H1 (cell line): ENCODE measurements around the gene ZC3HAV1. TPM values are rescaled to one million over a fixed set of nuclear protein-coding genes. Genes with fewer than 3 reads are reported as not detected.

ENCODE experiments used
- CTCF ChIA-PET: fragments of 300-600 bp; sonication (Branson Sonifier 250); formaldehyde crosslinking; loops from one replicate; lab custom pipeline; 2021; ENCODE audit not compliant: partially characterized antibody; lab: Charles Lee
- POLR2A ChIA-PET: fragments of 300-600 bp; sonication (Branson Sonifier 250); formaldehyde crosslinking; loops from one replicate; lab custom pipeline; 2021; ENCODE audit warnings: inconsistent platforms; ENCODE audit not compliant: partially characterized antibody; lab: Charles Lee
- DNase-seq, 2 experiments: peaks; one replicate each; pipeline versions ENCODE4 v3.0.0 to v3.0.0-alpha.2; 2010 to 2022; ENCODE audit warnings: low spot score in 2 of 2, low read depth in 1 of 2, mixed read lengths in 1 of 2
- FAIRE-seq: peaks from 2 replicates; lab custom pipeline; 2011; peaks lifted over from hg19 to GRCh38; lab: Jason Lieb, UNC
- H2AFZ ChIP-seq: 2 replicates; pipeline ENCODE4 v1.8.1; 2012; ENCODE audit warnings: low read length, inconsistent platforms
- H2AK5ac ChIP-seq: 2 replicates; pipeline ENCODE4 v1.6.1; 2013; ENCODE audit warnings: low read depth, low read length
- H2BK120ac ChIP-seq: replicated peaks from 2 replicates; pipeline ENCODE3; 2013; ENCODE audit warnings: low read depth, low read length, inconsistent platforms
- H2BK12ac ChIP-seq: 2 replicates; pipeline ENCODE4 v1.6.1; 2013; ENCODE audit warnings: low read depth, low read length
- H2BK15ac ChIP-seq: 2 replicates; pipeline ENCODE4 v1.6.1; 2013; ENCODE audit warnings: low read length
- H2BK20ac ChIP-seq: 2 replicates; pipeline ENCODE4 v1.6.1; 2013; ENCODE audit warnings: low read length
- H2BK5ac ChIP-seq: 2 replicates; pipeline ENCODE4 v1.6.1; 2013; ENCODE audit warnings: low read depth, low read length
- H3K14ac ChIP-seq: 2 replicates; pipeline ENCODE4 v1.6.1; 2013; ENCODE audit warnings: inconsistent platforms; ENCODE audit not compliant: insufficient read length
- H3K18ac ChIP-seq: 2 replicates; pipeline ENCODE4 v1.6.1; 2013; ENCODE audit warnings: low read length; ENCODE audit errors: extremely low read depth
- H3K23ac ChIP-seq: 2 replicates; pipeline ENCODE4 v1.6.1; 2013; ENCODE audit warnings: inconsistent platforms; ENCODE audit not compliant: insufficient read length
- H3K23me2 ChIP-seq: 2 replicates; pipeline ENCODE4 v1.6.1; 2013; ENCODE audit warnings: low read depth, low read length
- H3K27ac ChIP-seq: 2 replicates; pipeline ENCODE4 v1.6.1; 2011; ENCODE audit warnings: low read depth, low read length, inconsistent platforms
- H3K27me3 ChIP-seq, 4 experiments: replicated peaks in 1 of 4; 1 replicate in 1 of 4; 2 replicates in 3 of 4; pipeline versions ENCODE4 v1.6.1 to v1.8.1; 2011 to 2013; ENCODE audit warnings: low read length in 3 of 4, mild to moderate bottlenecking in 3 of 4, inconsistent platforms in 2 of 4, mixed read lengths in 2 of 4, moderate library complexity in 1 of 4; ENCODE audit not compliant: control insufficient read depth in 3 of 4, insufficient read depth in 3 of 4; ENCODE audit errors: extremely low read depth in 1 of 4
- H3K36me3 ChIP-seq, 4 experiments: 2 replicates each; pipeline versions ENCODE4 v1.6.1 to v1.8.1; 2011 to 2013; ENCODE audit warnings: mild to moderate bottlenecking in 4 of 4, low read length in 3 of 4, moderate library complexity in 2 of 4, control low read depth in 1 of 4, inconsistent platforms in 1 of 4; ENCODE audit not compliant: insufficient read depth in 4 of 4, control insufficient read depth in 2 of 4
- H3K4ac ChIP-seq: replicated peaks from 2 replicates; pipeline ENCODE3; 2013; ENCODE audit warnings: low read length, low read depth, mixed read lengths, inconsistent platforms; ENCODE audit not compliant: insufficient read length
- H3K4me1 ChIP-seq, 4 experiments: replicated peaks in 1 of 4; 1 replicate in 1 of 4; 2 replicates in 3 of 4; pipeline versions ENCODE4 v1.6.1 to v1.8.1; 2011 to 2013; ENCODE audit warnings: low read length in 3 of 4, inconsistent platforms in 2 of 4, mixed read lengths in 1 of 4; ENCODE audit not compliant: insufficient read depth in 4 of 4, control insufficient read depth in 3 of 4
- H3K4me2 ChIP-seq, 2 experiments: 2 replicates each; pipeline versions ENCODE4 v1.6.1 to v1.8.1; 2011 to 2013; ENCODE audit warnings: low read depth in 2 of 2, low read length in 2 of 2, control low read depth in 1 of 2, inconsistent platforms in 1 of 2, mild to moderate bottlenecking in 1 of 2; ENCODE audit not compliant: insufficient read depth in 1 of 2
- H3K4me3 ChIP-seq, 4 experiments: fragments of 200-600, 300-600 bp in 1 of 4; sonication (generic), shearing (Covaris generic), sonication (Bioruptor Twin) in 1 of 4; 2 replicates each; pipeline versions ENCODE4 v1.5.1 to v1.8.1; 2011 to 2016; ENCODE audit warnings: low read length in 4 of 4, low read depth in 3 of 4, control low read depth in 2 of 4, inconsistent platforms in 2 of 4, mild to moderate bottlenecking in 2 of 4, mixed read lengths in 1 of 4, moderate library complexity in 1 of 4; ENCODE audit not compliant: insufficient read depth in 2 of 4; ENCODE audit errors: extremely low read depth in 1 of 4
- H3K56ac ChIP-seq: replicated peaks from 2 replicates; pipeline ENCODE3; 2013; ENCODE audit warnings: low read depth, mild to moderate bottlenecking, mixed read lengths, low read length, inconsistent platforms; ENCODE audit not compliant: insufficient read length
- H3K79me1 ChIP-seq: 2 replicates; pipeline ENCODE4 v1.6.1; 2013; ENCODE audit warnings: low read depth, low read length, control low read depth
- H3K79me2 ChIP-seq, 2 experiments: 2 replicates each; pipeline versions ENCODE4 v1.6.1 to v1.8.1; 2012 to 2013; ENCODE audit warnings: low read length in 2 of 2, mild to moderate bottlenecking in 2 of 2, inconsistent platforms in 1 of 2; ENCODE audit not compliant: insufficient read depth in 2 of 2, control insufficient read depth in 1 of 2
- H3K9ac ChIP-seq, 4 experiments: replicated peaks in 1 of 4; 1 replicate in 1 of 4; 2 replicates in 3 of 4; pipeline versions ENCODE4 v1.6.1 to v1.8.1; 2011 to 2013; ENCODE audit warnings: low read depth in 3 of 4, low read length in 3 of 4, control low read depth in 2 of 4, mild to moderate bottlenecking in 2 of 4, moderate library complexity in 2 of 4, inconsistent platforms in 1 of 4; ENCODE audit errors: extremely low read depth in 1 of 4
- H3K9me3 ChIP-seq, 2 experiments: 2 replicates each; pipeline versions ENCODE4 v1.6.1 to v1.8.1; 2012 to 2013; ENCODE audit warnings: mild to moderate bottlenecking in 2 of 2, moderate library complexity in 2 of 2, control low read depth in 1 of 2, inconsistent platforms in 1 of 2, low read depth in 1 of 2, low read length in 1 of 2, mixed read lengths in 1 of 2; ENCODE audit not compliant: insufficient read depth in 2 of 2
- H4K20me1 ChIP-seq, 2 experiments: replicated peaks in 1 of 2; 2 replicates each; pipeline versions ENCODE3 to v1.8.1; 2011 to 2013; ENCODE audit warnings: inconsistent platforms in 2 of 2, low read length in 2 of 2, mild to moderate bottlenecking in 1 of 2; ENCODE audit not compliant: insufficient read depth in 2 of 2, control insufficient read depth in 1 of 2
- H4K5ac ChIP-seq: 2 replicates; pipeline ENCODE4 v1.6.1; 2013; ENCODE audit warnings: low read length, low read depth, mixed read lengths, inconsistent platforms; ENCODE audit not compliant: insufficient read length
- H4K8ac ChIP-seq: 2 replicates; pipeline ENCODE4 v1.8.0; 2013; ENCODE audit warnings: mild to moderate bottlenecking, moderate library complexity, low read length, inconsistent platforms; ENCODE audit not compliant: insufficient read depth; ENCODE audit errors: extremely low read depth
- H4K91ac ChIP-seq: replicated peaks from 2 replicates; pipeline ENCODE3; 2013; ENCODE audit warnings: low read length, mixed read lengths, inconsistent platforms; ENCODE audit not compliant: insufficient read length
- BACH1 ChIP-seq: IDR thresholded peaks from 2 replicates; pipeline ENCODE4 v1.6.1; 2012; ENCODE audit warnings: low read length, improper control_type of control experiment
- E2F6 ChIP-seq: IDR thresholded peaks from 2 replicates; pipeline ENCODE4 v1.6.1; 2012; ENCODE audit warnings: inconsistent platforms
- HDAC2 ChIP-seq, 2 experiments: fragments of 300-600 bp in 1 of 2; sonication (generic) in 1 of 2; IDR thresholded peaks; 2 replicates each; pipeline ENCODE4 v1.6.1; 2011 to 2012; ENCODE audit warnings: low read depth in 2 of 2, low read length in 2 of 2, mild to moderate bottlenecking in 2 of 2, moderate library complexity in 2 of 2, borderline replicate concordance in 1 of 2, inconsistent platforms in 1 of 2
- JUND ChIP-seq: IDR thresholded peaks from 2 replicates; pipeline ENCODE4 v1.6.1; 2011; ENCODE audit warnings: mild to moderate bottlenecking, improper control_type of control experiment, low read length
- RNF2 ChIP-seq: fragments of 200-900, 300-1000 bp; sonication (generic); IDR thresholded peaks from 2 replicates; pipeline ENCODE4 v1.7.1; 2016; ENCODE audit warnings: borderline replicate concordance, low read depth, mild to moderate bottlenecking, antibody characterized with exemption, low read length; ENCODE audit not compliant: poor library complexity, severe bottlenecking; ENCODE audit errors: missing control alignments
- RXRA ChIP-seq: IDR thresholded peaks from 2 replicates; pipeline ENCODE4 v1.6.1; 2011; ENCODE audit warnings: low read depth, mild to moderate bottlenecking, low read length, moderate library complexity; ENCODE audit not compliant: insufficient read depth
- SIRT6 ChIP-seq: IDR thresholded peaks from one replicate; pipeline ENCODE4 v1.7.1; 2012; ENCODE audit warnings: low read length, inconsistent platforms
- SP4 ChIP-seq: IDR thresholded peaks from 2 replicates; pipeline ENCODE4 v1.6.1; 2012; ENCODE audit warnings: low read length, inconsistent platforms
- SRF ChIP-seq: IDR thresholded peaks from 2 replicates; pipeline ENCODE4 v1.6.1; 2011; ENCODE audit warnings: mild to moderate bottlenecking, low read depth, low read length, moderate library complexity
- TEAD4 ChIP-seq: IDR thresholded peaks from 2 replicates; pipeline ENCODE4 v1.6.1; 2012; ENCODE audit warnings: low read depth, low read length, inconsistent platforms, mixed read lengths
- USF2 ChIP-seq: IDR thresholded peaks from 2 replicates; pipeline ENCODE4 v1.6.1; 2011; ENCODE audit warnings: low read length, improper control_type of control experiment
- YY1 ChIP-seq: IDR thresholded peaks from 2 replicates; pipeline ENCODE4 v1.6.1; 2011; ENCODE audit warnings: low read depth, mild to moderate bottlenecking, low read length
- WGBS, 2 experiments: shearing (Covaris generic) in 1 of 2; methylation state at CpG; one replicate each; pipeline versions ENCODE4 v1.1.6 to v1.1.7; 2013 to 2015; ENCODE audit warnings: low lambda C conversion rate in 2 of 2, mixed read lengths in 2 of 2, inconsistent platforms in 1 of 2, low coverage in 1 of 2, missing lambda C conversion rate in 1 of 2; ENCODE audit not compliant: insufficient replicate concordance in 2 of 2, insufficient coverage in 1 of 2, insufficient read length in 1 of 2; ENCODE audit errors: extremely low coverage in 1 of 2, missing lambda C conversion rate in 1 of 2; 5-methylcytosine and 5-hydroxymethylcytosine counted together
- polyA plus RNA-seq, 7 experiments: library from polyadenylated mRNA; depleted of rRNA in 3 of 7; stranded (reverse) in 5 of 7; unstranded in 2 of 7; fragments of >200 nt in 5 of 7; fragments of 200-250 nt in 2 of 7; gene quantifications; 1 replicate in 5 of 7; 2 replicates in 1 of 7; 4 replicates in 1 of 7; pipeline versions ENCODE4 v1.2.1 to v1.2.3, GENCODE V29; 2011 to 2013; ENCODE audit warnings: missing spikeins in 2 of 7, mixed read lengths in 2 of 7
- total RNA-seq: library from RNA; stranded (reverse); fragmentation: NEBNext Ultra II Directional; extraction: Animal tissue kit (Norgen Biotek cat#: 25700); gene quantifications from 2 replicates; pipeline ENCODE4 v1.2.1, GENCODE V29; 2021

ZC3HAV1 gene
- total and polyA plus RNA-seq, 2 of the 8 experiments (the other 6 are each of a cell fraction or from before 2014, with no cell fraction given) = 22.5 to 43.4 TPM

GRCh38 chr7:139087212-139087611, 22.3 kb downstream of the ZC3HAV1 start:
- no peak overlapping the region for H3K9ac ChIP-seq
- no peak overlapping the region for H3K56ac ChIP-seq
- no peak overlapping the region for H3K27ac ChIP-seq
- no peak overlapping the region for H3K18ac ChIP-seq
- ChIA-PET POLR2A (no interaction called here), CTCF (interaction anchor here (0.5 to 4.1 kb wide), 2 partner anchors 12 to 71 kb away, joined by 3 to 16 read pairs; no protein-coding TSS in a partner anchor)
- H2BK15ac ChIP-seq = no peak overlapping the region
- no peak overlapping the region for H2AFZ ChIP-seq
- H3K4me3 ChIP-seq = no peak overlapping the region
- H3K4me1 ChIP-seq = no peaks in the 10 kb centered on the region; a peak in 1 of 7 replicates
- H2BK12ac ChIP-seq = no peak overlapping the region
- no peak overlapping the region for H2BK120ac ChIP-seq
- no peak for FAIRE-seq
- no peak overlapping the region for H2BK20ac ChIP-seq
- peaks cover 3% of the 10 kb centered on the region; the same call in 1 of the 2 replicates for H3K79me1 ChIP-seq
- no peak for DNase-seq
- H3K9me3 ChIP-seq = no peaks in the 10 kb centered on the region
- no peak overlapping the region for H4K5ac ChIP-seq
- H3K14ac ChIP-seq = no peak overlapping the region
- H4K20me1 ChIP-seq = no peaks in the 10 kb centered on the region
- no peak overlapping the region for H3K4ac ChIP-seq
- no peak overlapping the region for H2BK5ac ChIP-seq
- H3K4me2 ChIP-seq = no peak overlapping the region
- H3K27me3 ChIP-seq = no peaks in the 10 kb centered on the region
- no peak overlapping the region for H4K8ac ChIP-seq
- no peak overlapping the region for H2AK5ac ChIP-seq
- H3K23ac ChIP-seq = no peak overlapping the region
- peaks cover 0 to 32% (median 19%) of the 10 kb centered on the region in 4 experiments; a peak in 5 of 8 replicates for H3K36me3 ChIP-seq
- peaks cover 0 to under 1% of the 10 kb centered on the region in 2 experiments; a peak in 1 of 4 replicates for H3K79me2 ChIP-seq
- H3K23me2 ChIP-seq = no peaks in the 10 kb centered on the region
- no peak overlapping the region for H4K91ac ChIP-seq
- WGBS, 2 experiments = 65% methylated on average over 3 of the region's 3 CpGs; no CpG with 5 or more reads in 1 of the 2 experiments
- no peak for TF ChIP-seq TEAD4
- TF ChIP-seq SP4 = no peak
- no peak for TF ChIP-seq BACH1
- no peak for TF ChIP-seq YY1
- no peak for TF ChIP-seq RNF2
- TF ChIP-seq SRF = no peak
- no peak for TF ChIP-seq JUND
- no peak for TF ChIP-seq E2F6
- TF ChIP-seq USF2 = no peak
- no peak for TF ChIP-seq HDAC2 (IDR thresholded peaks at IDR 0.05; ENCODE audit: borderline replicate concordance in 1 of 2, low read depth in 2 of 2, low read length in 2 of 2)
- TF ChIP-seq RXRA = no peak
- no peak for TF ChIP-seq SIRT6
